NCI-H1436 treated with DMSO at 0.1 percent for 48 hours (cell line): ENCODE measurements around the gene ARMC2.

Experiments used
- DNase-seq: peaks from one replicate; lab custom pipeline; 2025; lab: John Stamatoyannopoulos, UW

Gene ARMC2

GRCh38 chr6:109019911-109020310, 171.7 kb downstream of the ARMC2 start:
- DNase-seq = no peak

- DNase-seq = no peak
These were observed 173.6 kb downstream of the ARMC2 start for GRCh38 chr6:109021870-109022269.

- no peak for DNase-seq
These were observed 175.2 kb downstream of the ARMC2 start for GRCh38 chr6:109023356-109023925.
